Liver (tissue), 9 donors: ENCODE results near the gene PDYN. TPM values are rescaled to one million over a fixed set of nuclear protein-coding genes. Genes with fewer than 3 reads are reported as not detected.

ENCODE experiments used
- DNase-seq: peaks from one replicate; pipeline ENCODE4 v3.0.0-alpha.2; 2017; ENCODE audit warnings: low spot score
- H3K27ac ChIP-seq, 2 donors: one replicate each; pipeline ENCODE4 v1.7.0; 2013; ENCODE audit warnings: inconsistent platforms in 2 of 2, low read length in 2 of 2, control low read depth in 1 of 2, low read depth in 1 of 2, mild to moderate bottlenecking in 1 of 2
- H3K27me3 ChIP-seq, 4 donors: one replicate each; pipeline versions ENCODE4 v1.6.1 to v1.7.0; 2013; ENCODE audit warnings: low read length in 3 of 4, inconsistent platforms in 1 of 4, mild to moderate bottlenecking in 1 of 4, moderate library complexity in 1 of 4; ENCODE audit not compliant: control insufficient read depth in 4 of 4, insufficient read depth in 4 of 4
- H3K36me3 ChIP-seq, 4 donors: one replicate each; pipeline versions ENCODE4 v1.6.1 to v1.7.0; 2013; ENCODE audit warnings: low read length in 3 of 4, mild to moderate bottlenecking in 3 of 4, low read depth in 1 of 4, moderate library complexity in 1 of 4; ENCODE audit not compliant: control insufficient read depth in 4 of 4, insufficient read depth in 3 of 4
- H3K4me1 ChIP-seq, 4 donors: one replicate each; pipeline versions ENCODE4 v1.6.1 to v1.7.0; 2013; ENCODE audit warnings: low read length in 3 of 4, mild to moderate bottlenecking in 3 of 4, moderate library complexity in 1 of 4; ENCODE audit not compliant: control insufficient read depth in 4 of 4, insufficient read depth in 4 of 4
- H3K4me3 ChIP-seq, 3 donors: one replicate each; pipeline versions ENCODE4 v1.6.1 to v1.7.0; 2013; ENCODE audit warnings: low read length in 3 of 3, control low read depth in 1 of 3, low read depth in 1 of 3, mild to moderate bottlenecking in 1 of 3
- H3K9ac ChIP-seq, 2 donors: one replicate each; pipeline ENCODE4 v1.7.0; 2013; ENCODE audit warnings: low read length in 2 of 2, mild to moderate bottlenecking in 2 of 2, moderate library complexity in 2 of 2, control low read depth in 1 of 2, low read depth in 1 of 2
- H3K9me3 ChIP-seq, 4 donors: one replicate each; pipeline versions ENCODE4 v1.6.1 to v1.7.0; 2013; ENCODE audit warnings: low read length in 3 of 4; ENCODE audit not compliant: control insufficient read depth in 4 of 4
- EGR1 ChIP-seq, 2 donors: IDR thresholded peaks; 2 replicates each; pipeline ENCODE4 v1.6.1; 2016 to 2018; ENCODE audit warnings: antibody characterized with exemption in 2 of 2, low read depth in 2 of 2
- FOXA2 ChIP-seq: IDR thresholded peaks from 2 replicates; pipeline ENCODE4 v1.6.1; 2016; ENCODE audit warnings: antibody characterized with exemption
- GABPA ChIP-seq, 2 donors: IDR thresholded peaks in 1 of 2; conservative IDR thresholded peaks in 1 of 2; 2 replicates each; pipeline ENCODE4 v1.6.1; 2016; ENCODE audit warnings: antibody characterized with exemption in 2 of 2, mild to moderate bottlenecking in 1 of 2, moderate library complexity in 1 of 2
- HNF4A ChIP-seq, 2 donors: conservative IDR thresholded peaks; 2 replicates each; pipeline ENCODE4 v1.6.1; 2016; ENCODE audit warnings: antibody characterized with exemption in 2 of 2, mild to moderate bottlenecking in 2 of 2
- HNF4G ChIP-seq: IDR thresholded peaks from 2 replicates; pipeline ENCODE4 v1.6.1; 2016; ENCODE audit warnings: antibody characterized with exemption
- JUND ChIP-seq, 2 donors: IDR thresholded peaks; 2 replicates each; pipeline ENCODE4 v1.6.1; 2016; ENCODE audit warnings: antibody characterized with exemption in 2 of 2
- RAD21 ChIP-seq, 2 donors: IDR thresholded peaks; 2 replicates each; pipeline ENCODE4 v1.6.1; 2016; ENCODE audit warnings: antibody characterized with exemption in 2 of 2, mild to moderate bottlenecking in 2 of 2
- RXRA ChIP-seq, 2 donors: IDR thresholded peaks; 2 replicates each; pipeline ENCODE4 v1.6.1; 2017 to 2018; ENCODE audit warnings: antibody characterized with exemption in 2 of 2, mild to moderate bottlenecking in 1 of 2
- SP1 ChIP-seq: IDR thresholded peaks from 2 replicates; pipeline ENCODE4 v1.6.1; 2018; ENCODE audit warnings: antibody characterized with exemption, mild to moderate bottlenecking
- TAF1 ChIP-seq: conservative IDR thresholded peaks from 2 replicates; pipeline ENCODE4 v1.6.1; 2016; ENCODE audit warnings: antibody characterized with exemption, mild to moderate bottlenecking
- YY1 ChIP-seq: IDR thresholded peaks from 2 replicates; pipeline ENCODE4 v1.6.1; 2016; ENCODE audit warnings: antibody characterized with exemption, mild to moderate bottlenecking
- ZBTB33 ChIP-seq: IDR thresholded peaks from 2 replicates; pipeline ENCODE4 v1.6.1; 2016; ENCODE audit warnings: antibody characterized with exemption
- WGBS: extraction: QIAGEN DNeasy Blood & Tissue Kit; methylation state at CpG from one replicate; pipeline ENCODE4 v1.1.7; 2013; 5-methylcytosine and 5-hydroxymethylcytosine counted together
- polyA plus RNA-seq, 2 donors: library from polyadenylated mRNA; stranded (reverse) in 1 of 2; unstranded in 1 of 2; fragments of 200-250 nt in 1 of 2; fragments of >200 nt in 1 of 2; fragmentation: Nextera tagmentation in 1 of 2; extraction: Ambion mirVana in 1 of 2; gene quantifications; one replicate each; pipeline versions ENCODE4 v1.2.1 to v1.2.3, GENCODE V29; 2013 to 2015
- total RNA-seq, 2 donors: library from RNA; depleted of rRNA; stranded (reverse); fragments of >200 nt; gene quantifications; one replicate each; pipeline ENCODE4 v1.2.3, GENCODE V29; 2014
- TF ChIP-seq, protein P1 (sequence below): fragments of 150-350 bp; IDR thresholded peaks from 2 replicates; pipeline ENCODE4 v1.5.1; 2017; ENCODE audit warnings: improper control_type of control experiment, low read depth, low read length; ENCODE audit not compliant: missing input control
- TF ChIP-seq, protein P2 (sequence below): IDR thresholded peaks from 2 replicates; pipeline ENCODE4 v1.6.1; 2016; ENCODE audit warnings: antibody characterized with exemption, mild to moderate bottlenecking
- TF ChIP-seq, protein P3 (sequence below): IDR thresholded peaks from 2 replicates; pipeline ENCODE4 v1.6.1; 2016; ENCODE audit warnings: antibody characterized with exemption
- TF ChIP-seq, protein P4 (sequence below): IDR thresholded peaks from 2 replicates; pipeline ENCODE4 v1.6.1; 2016; ENCODE audit warnings: antibody characterized with exemption
- donor health status: healthy.
- donor health status: healthy.
- donor health status: healthy.
- donor health status: healthy.
- donor health status: healthy.

The PDYN gene
- total and polyA plus RNA-seq, 4 donors, result not detected

DNA sequence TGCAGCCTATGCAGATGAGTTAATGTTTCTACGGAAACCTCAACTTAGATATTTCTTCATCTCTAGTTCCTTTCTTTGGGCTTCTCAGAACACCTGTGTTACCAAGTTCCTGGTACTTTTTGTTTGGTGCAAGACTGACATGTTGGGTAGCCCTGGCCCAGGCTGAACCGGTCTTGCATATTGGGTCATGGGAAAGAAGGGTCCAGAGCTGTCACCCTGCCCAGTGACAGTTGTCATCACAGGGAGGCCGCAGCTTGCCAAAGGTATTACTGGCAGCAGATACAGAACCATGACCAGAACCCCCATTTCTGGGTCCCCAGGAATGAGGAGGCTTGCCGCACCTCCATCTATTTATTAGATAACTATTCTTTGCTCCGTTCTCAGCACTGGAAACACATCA lies 40.2 kb downstream of the PDYN start:
- H3K9ac ChIP-seq, result no peak overlapping the region
- no peak for DNase-seq
- no peak for TF ChIP-seq ZBTB33
- no peak for TF ChIP-seq SP1
- TF ChIP-seq RAD21 (IDR thresholded peaks at IDR 0.05), result no peak
- no peak for TF ChIP-seq HNF4G
- no peak for TF ChIP-seq RXRA (IDR thresholded peaks at IDR 0.05)
- no peak for TF ChIP-seq EGR1 (IDR thresholded peaks at IDR 0.05; ENCODE audit: low read depth in 2 of 2)
- no peak for TF ChIP-seq FOXA2
- TF ChIP-seq, protein P1, sequence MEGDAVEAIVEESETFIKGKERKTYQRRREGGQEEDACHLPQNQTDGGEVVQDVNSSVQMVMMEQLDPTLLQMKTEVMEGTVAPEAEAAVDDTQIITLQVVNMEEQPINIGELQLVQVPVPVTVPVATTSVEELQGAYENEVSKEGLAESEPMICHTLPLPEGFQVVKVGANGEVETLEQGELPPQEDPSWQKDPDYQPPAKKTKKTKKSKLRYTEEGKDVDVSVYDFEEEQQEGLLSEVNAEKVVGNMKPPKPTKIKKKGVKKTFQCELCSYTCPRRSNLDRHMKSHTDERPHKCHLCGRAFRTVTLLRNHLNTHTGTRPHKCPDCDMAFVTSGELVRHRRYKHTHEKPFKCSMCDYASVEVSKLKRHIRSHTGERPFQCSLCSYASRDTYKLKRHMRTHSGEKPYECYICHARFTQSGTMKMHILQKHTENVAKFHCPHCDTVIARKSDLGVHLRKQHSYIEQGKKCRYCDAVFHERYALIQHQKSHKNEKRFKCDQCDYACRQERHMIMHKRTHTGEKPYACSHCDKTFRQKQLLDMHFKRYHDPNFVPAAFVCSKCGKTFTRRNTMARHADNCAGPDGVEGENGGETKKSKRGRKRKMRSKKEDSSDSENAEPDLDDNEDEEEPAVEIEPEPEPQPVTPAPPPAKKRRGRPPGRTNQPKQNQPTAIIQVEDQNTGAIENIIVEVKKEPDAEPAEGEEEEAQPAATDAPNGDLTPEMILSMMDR, result no peak
- TF ChIP-seq, protein P2, sequence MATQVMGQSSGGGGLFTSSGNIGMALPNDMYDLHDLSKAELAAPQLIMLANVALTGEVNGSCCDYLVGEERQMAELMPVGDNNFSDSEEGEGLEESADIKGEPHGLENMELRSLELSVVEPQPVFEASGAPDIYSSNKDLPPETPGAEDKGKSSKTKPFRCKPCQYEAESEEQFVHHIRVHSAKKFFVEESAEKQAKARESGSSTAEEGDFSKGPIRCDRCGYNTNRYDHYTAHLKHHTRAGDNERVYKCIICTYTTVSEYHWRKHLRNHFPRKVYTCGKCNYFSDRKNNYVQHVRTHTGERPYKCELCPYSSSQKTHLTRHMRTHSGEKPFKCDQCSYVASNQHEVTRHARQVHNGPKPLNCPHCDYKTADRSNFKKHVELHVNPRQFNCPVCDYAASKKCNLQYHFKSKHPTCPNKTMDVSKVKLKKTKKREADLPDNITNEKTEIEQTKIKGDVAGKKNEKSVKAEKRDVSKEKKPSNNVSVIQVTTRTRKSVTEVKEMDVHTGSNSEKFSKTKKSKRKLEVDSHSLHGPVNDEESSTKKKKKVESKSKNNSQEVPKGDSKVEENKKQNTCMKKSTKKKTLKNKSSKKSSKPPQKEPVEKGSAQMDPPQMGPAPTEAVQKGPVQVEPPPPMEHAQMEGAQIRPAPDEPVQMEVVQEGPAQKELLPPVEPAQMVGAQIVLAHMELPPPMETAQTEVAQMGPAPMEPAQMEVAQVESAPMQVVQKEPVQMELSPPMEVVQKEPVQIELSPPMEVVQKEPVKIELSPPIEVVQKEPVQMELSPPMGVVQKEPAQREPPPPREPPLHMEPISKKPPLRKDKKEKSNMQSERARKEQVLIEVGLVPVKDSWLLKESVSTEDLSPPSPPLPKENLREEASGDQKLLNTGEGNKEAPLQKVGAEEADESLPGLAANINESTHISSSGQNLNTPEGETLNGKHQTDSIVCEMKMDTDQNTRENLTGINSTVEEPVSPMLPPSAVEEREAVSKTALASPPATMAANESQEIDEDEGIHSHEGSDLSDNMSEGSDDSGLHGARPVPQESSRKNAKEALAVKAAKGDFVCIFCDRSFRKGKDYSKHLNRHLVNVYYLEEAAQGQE, result no peak
- TF ChIP-seq, protein P3, sequence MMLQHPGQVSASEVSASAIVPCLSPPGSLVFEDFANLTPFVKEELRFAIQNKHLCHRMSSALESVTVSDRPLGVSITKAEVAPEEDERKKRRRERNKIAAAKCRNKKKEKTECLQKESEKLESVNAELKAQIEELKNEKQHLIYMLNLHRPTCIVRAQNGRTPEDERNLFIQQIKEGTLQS, result no peak
- no peak for TF ChIP-seq YY1
- no peak for TF ChIP-seq JUND (IDR thresholded peaks at IDR 0.05)
- TF ChIP-seq GABPA (IDR thresholded peaks at IDR 0.05 in 1 of 2, conservative IDR thresholded peaks at IDR 0.05 in 1 of 2), result no peak
- no peak for TF ChIP-seq HNF4A (conservative IDR thresholded peaks at IDR 0.05)
- no peak for TF ChIP-seq TAF1
- H3K27ac ChIP-seq, result no peak overlapping the region
- no peaks in the 10 kb centered on the region for H3K9me3 ChIP-seq
- H3K4me1 ChIP-seq, result no peaks in the 10 kb centered on the region
- WGBS, result 95% methylated on average over 5 of the region's 5 CpGs
- H3K4me3 ChIP-seq, result no peak overlapping the region
- no peaks in the 10 kb centered on the region for H3K27me3 ChIP-seq
- no peaks in the 10 kb centered on the region for H3K36me3 ChIP-seq

- DNase-seq, result no peak
- H3K9ac ChIP-seq, result no peak overlapping the region
- 86% methylated on average over 6 of the region's 6 CpGs for WGBS
- H3K36me3 ChIP-seq, result no peaks in the 10 kb centered on the region
- no peaks in the 10 kb centered on the region for H3K4me1 ChIP-seq
- H3K4me3 ChIP-seq, result no peak overlapping the region
- H3K9me3 ChIP-seq, result no peaks in the 10 kb centered on the region
- H3K27ac ChIP-seq, result no peak overlapping the region
- H3K27me3 ChIP-seq, result no peaks in the 10 kb centered on the region
- TF ChIP-seq, protein P4, sequence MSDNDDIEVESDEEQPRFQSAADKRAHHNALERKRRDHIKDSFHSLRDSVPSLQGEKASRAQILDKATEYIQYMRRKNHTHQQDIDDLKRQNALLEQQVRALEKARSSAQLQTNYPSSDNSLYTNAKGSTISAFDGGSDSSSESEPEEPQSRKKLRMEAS, result no peak
- no peak for TF ChIP-seq ZBTB33
- TF ChIP-seq GABPA (IDR thresholded peaks at IDR 0.05 in 1 of 2, conservative IDR thresholded peaks at IDR 0.05 in 1 of 2), result no peak
- no peak for TF ChIP-seq SP1
- TF ChIP-seq JUND (IDR thresholded peaks at IDR 0.05), result no peak
- no peak for TF ChIP-seq TAF1
- TF ChIP-seq, protein P2, result no peak
- no peak for TF ChIP-seq EGR1 (IDR thresholded peaks at IDR 0.05; ENCODE audit: low read depth in 2 of 2)
- TF ChIP-seq RAD21 (IDR thresholded peaks at IDR 0.05), result no peak
- no peak for TF ChIP-seq FOXA2
- TF ChIP-seq RXRA (IDR thresholded peaks at IDR 0.05), result no peak
- TF ChIP-seq HNF4A (conservative IDR thresholded peaks at IDR 0.05), result no peak
These were observed 40.9 kb downstream of the PDYN start for GRCh38 chr20:1952737-1953530.
